Fibroblast of lung (primary cell): ENCODE data around the gene NINJ2. TPM values are rescaled to one million over a fixed set of nuclear protein-coding genes. Genes with fewer than 3 reads are reported as not detected.

Experiments used
- DNase-seq, 2 donors: peaks; one replicate each; pipeline versions ENCODE4 v3.0.0 to v3.0.0-alpha.2; 2010; ENCODE audit warnings: low read depth in 2 of 2
- H2AFZ ChIP-seq: 2 replicates; pipeline ENCODE4 v1.5.1; 2012; ENCODE audit warnings: low read length, control low read depth, inconsistent platforms
- H3K27ac ChIP-seq: 2 replicates; pipeline ENCODE4 v1.5.1; 2011; ENCODE audit warnings: low read length, control low read depth; ENCODE audit not compliant: insufficient read depth
- H3K27me3 ChIP-seq: 2 replicates; pipeline ENCODE4 v1.5.1; 2011; ENCODE audit warnings: mild to moderate bottlenecking, low read length; ENCODE audit not compliant: control insufficient read depth, insufficient read depth
- H3K36me3 ChIP-seq: 2 replicates; pipeline ENCODE4 v1.5.1; 2011; ENCODE audit warnings: low read length; ENCODE audit not compliant: control insufficient read depth, insufficient read depth
- H3K4me1 ChIP-seq: 2 replicates; pipeline ENCODE4 v1.5.1; 2011; ENCODE audit warnings: low read length; ENCODE audit not compliant: control insufficient read depth, insufficient read depth; ENCODE audit errors: extremely low read depth
- H3K4me2 ChIP-seq: 2 replicates; pipeline ENCODE4 v1.5.1; 2011; ENCODE audit warnings: low read length, control low read depth; ENCODE audit not compliant: insufficient read depth; ENCODE audit errors: extremely low read depth
- H3K4me3 ChIP-seq, 4 experiments: fragments of 200-600 bp in 1 of 4; sonication (generic) in 1 of 4; replicated peaks in 1 of 4; 2 replicates each; pipeline ENCODE4 v1.5.1; 2011 to 2016; ENCODE audit warnings: low read length in 4 of 4, low read depth in 3 of 4, mild to moderate bottlenecking in 3 of 4, control low read depth in 2 of 4, inconsistent platforms in 1 of 4, mixed read lengths in 1 of 4; ENCODE audit not compliant: insufficient read depth in 1 of 4; ENCODE audit errors: control extremely low read depth in 1 of 4
- H3K79me2 ChIP-seq: 2 replicates; pipeline ENCODE4 v1.5.1; 2012; ENCODE audit warnings: mild to moderate bottlenecking, low read length, inconsistent platforms; ENCODE audit not compliant: control insufficient read depth, insufficient read depth
- H3K9ac ChIP-seq: 2 replicates; pipeline ENCODE4 v1.5.1; 2011; ENCODE audit warnings: mild to moderate bottlenecking, low read length, control low read depth; ENCODE audit not compliant: insufficient read depth
- H3K9me3 ChIP-seq: 2 replicates; pipeline ENCODE4 v1.5.1; 2012; ENCODE audit warnings: low read depth, low read length; ENCODE audit not compliant: control insufficient read depth, insufficient read depth
- H4K20me1 ChIP-seq: 2 replicates; pipeline ENCODE4 v1.5.1; 2011; ENCODE audit warnings: low read length; ENCODE audit not compliant: control insufficient read depth, insufficient read depth; ENCODE audit errors: extremely low read depth
- EZH2 ChIP-seq: IDR thresholded peaks from 2 replicates; pipeline ENCODE4 v1.5.1; 2012; ENCODE audit warnings: low read length, control low read depth, mild to moderate bottlenecking; ENCODE audit errors: missing control alignments
- polyA plus RNA-seq, 2 donors: library from polyadenylated mRNA; depleted of rRNA in 1 of 2; stranded (reverse) in 1 of 2; unstranded in 1 of 2; fragments of >200 nt; gene quantifications; 2 replicates each; pipeline ENCODE4 v1.2.1, GENCODE V29; 2011 to 2012; ENCODE audit warnings: missing spikeins in 1 of 2
- total RNA-seq: library from RNA; depleted of rRNA; stranded (reverse); fragments of >200 nt; gene quantifications from 2 replicates; pipeline ENCODE4 v1.2.1, GENCODE V29; 2014
- TF ChIP-seq, protein P1 (sequence below), 2 donors: IDR thresholded peaks in 1 of 2; conservative IDR thresholded peaks in 1 of 2; 1 replicate in 1 of 2; 2 replicates in 1 of 2; pipeline ENCODE4 v1.5.1; 2011 to 2012; ENCODE audit warnings: low read length in 2 of 2, control low read depth in 1 of 2, inconsistent platforms in 1 of 2, low read depth in 1 of 2, mild to moderate bottlenecking in 1 of 2

NINJ2 gene
- total and polyA plus RNA-seq, 2 donors (not counting 1 experiment from before 2014, with no cell fraction given): 0.35 to 0.66 TPM

DNA sequence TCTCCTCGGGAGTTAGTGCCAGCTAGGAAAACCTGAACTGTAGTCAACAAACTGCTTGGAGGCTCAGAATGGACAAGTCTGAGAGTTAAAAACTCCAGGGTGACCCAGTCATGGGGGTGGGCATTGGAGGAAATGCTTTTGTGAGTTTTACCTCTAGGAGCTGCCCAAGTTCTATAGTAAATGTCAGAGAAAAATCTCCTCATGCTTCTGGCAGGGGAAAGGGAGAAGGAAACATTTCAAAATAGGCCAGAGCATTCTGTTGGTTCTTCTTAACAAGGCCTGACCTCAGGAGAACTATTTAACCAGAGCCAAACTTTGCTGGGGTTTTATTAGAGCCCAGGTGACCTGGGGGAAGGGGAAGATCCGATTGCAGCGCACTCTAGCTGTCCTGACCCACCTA is 12.3 kb downstream of the NINJ2 start:
- TF ChIP-seq, protein P1, sequence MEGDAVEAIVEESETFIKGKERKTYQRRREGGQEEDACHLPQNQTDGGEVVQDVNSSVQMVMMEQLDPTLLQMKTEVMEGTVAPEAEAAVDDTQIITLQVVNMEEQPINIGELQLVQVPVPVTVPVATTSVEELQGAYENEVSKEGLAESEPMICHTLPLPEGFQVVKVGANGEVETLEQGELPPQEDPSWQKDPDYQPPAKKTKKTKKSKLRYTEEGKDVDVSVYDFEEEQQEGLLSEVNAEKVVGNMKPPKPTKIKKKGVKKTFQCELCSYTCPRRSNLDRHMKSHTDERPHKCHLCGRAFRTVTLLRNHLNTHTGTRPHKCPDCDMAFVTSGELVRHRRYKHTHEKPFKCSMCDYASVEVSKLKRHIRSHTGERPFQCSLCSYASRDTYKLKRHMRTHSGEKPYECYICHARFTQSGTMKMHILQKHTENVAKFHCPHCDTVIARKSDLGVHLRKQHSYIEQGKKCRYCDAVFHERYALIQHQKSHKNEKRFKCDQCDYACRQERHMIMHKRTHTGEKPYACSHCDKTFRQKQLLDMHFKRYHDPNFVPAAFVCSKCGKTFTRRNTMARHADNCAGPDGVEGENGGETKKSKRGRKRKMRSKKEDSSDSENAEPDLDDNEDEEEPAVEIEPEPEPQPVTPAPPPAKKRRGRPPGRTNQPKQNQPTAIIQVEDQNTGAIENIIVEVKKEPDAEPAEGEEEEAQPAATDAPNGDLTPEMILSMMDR (conservative IDR thresholded peaks at IDR 0.05 in 1 of 2, IDR thresholded peaks at IDR 0.05 in 1 of 2; ENCODE audit: low read depth in 1 of 2, low read length in 2 of 2): no peak
- TF ChIP-seq EZH2: no peak
- Histone ChIP-seq H3K4me2 (no peak overlapping the region), H3K27ac (no peak overlapping the region), H3K36me3 (no peaks in the 10 kb centered on the region), H3K9ac (no peak overlapping the region), H3K79me2 (no peaks in the 10 kb centered on the region), H3K4me3 (no peak overlapping the region), H3K4me1 (peaks cover 10% of the 10 kb centered on the region), H3K9me3 (no peaks in the 10 kb centered on the region), H3K27me3 (no peaks in the 10 kb centered on the region), H2AFZ (no peak overlapping the region), H4K20me1 (no peaks in the 10 kb centered on the region)
- DNase-seq: no peak

DNA sequence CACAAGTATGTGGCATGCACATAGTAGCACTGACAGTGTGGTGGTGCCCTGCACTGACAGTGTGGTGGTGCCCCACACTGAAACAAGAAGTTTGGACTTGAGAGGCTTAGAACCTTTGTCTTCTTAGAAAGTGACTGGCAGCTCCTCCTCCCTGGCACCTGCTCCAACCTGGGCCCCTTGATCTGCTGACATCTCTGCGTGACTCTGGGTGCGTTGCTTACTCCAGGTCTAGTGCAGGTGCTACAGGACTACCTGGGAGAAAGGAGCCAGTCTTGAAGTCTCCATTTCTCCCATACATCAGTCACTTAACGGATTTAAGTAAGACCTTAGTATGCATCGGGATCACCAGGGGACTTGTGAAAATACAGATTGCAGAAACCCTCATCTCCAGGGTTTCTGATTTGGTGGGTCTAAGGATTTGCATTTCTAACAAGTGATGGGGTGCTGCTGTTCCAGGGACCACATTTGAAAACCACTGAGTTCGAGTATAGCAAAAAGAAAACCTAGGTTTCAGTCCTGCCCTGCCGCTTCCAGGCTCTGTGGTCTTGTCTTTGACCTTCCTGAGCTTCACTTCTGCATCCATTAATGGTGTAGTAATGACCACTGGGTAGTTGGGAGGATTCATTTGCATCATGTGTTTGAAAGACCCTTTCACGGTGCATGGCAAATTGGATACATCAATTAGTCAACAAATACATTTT is 15.7 kb downstream of the NINJ2 start:
- Histone ChIP-seq H3K9me3 (no peaks in the 10 kb centered on the region), H3K36me3 (no peaks in the 10 kb centered on the region), H3K4me2 (no peak overlapping the region), H2AFZ (no peak overlapping the region), H3K27ac (no peak overlapping the region), H3K4me1 (peaks cover 22% of the 10 kb centered on the region), H3K9ac (no peak overlapping the region), H3K79me2 (no peaks in the 10 kb centered on the region), H4K20me1 (no peaks in the 10 kb centered on the region), H3K4me3 (no peak overlapping the region), H3K27me3 (no peaks in the 10 kb centered on the region)
- no peak for DNase-seq
- TF ChIP-seq EZH2: no peak
- TF ChIP-seq, protein P1 (conservative IDR thresholded peaks at IDR 0.05 in 1 of 2, IDR thresholded peaks at IDR 0.05 in 1 of 2; ENCODE audit: low read depth in 1 of 2, low read length in 2 of 2): no peak

DNA sequence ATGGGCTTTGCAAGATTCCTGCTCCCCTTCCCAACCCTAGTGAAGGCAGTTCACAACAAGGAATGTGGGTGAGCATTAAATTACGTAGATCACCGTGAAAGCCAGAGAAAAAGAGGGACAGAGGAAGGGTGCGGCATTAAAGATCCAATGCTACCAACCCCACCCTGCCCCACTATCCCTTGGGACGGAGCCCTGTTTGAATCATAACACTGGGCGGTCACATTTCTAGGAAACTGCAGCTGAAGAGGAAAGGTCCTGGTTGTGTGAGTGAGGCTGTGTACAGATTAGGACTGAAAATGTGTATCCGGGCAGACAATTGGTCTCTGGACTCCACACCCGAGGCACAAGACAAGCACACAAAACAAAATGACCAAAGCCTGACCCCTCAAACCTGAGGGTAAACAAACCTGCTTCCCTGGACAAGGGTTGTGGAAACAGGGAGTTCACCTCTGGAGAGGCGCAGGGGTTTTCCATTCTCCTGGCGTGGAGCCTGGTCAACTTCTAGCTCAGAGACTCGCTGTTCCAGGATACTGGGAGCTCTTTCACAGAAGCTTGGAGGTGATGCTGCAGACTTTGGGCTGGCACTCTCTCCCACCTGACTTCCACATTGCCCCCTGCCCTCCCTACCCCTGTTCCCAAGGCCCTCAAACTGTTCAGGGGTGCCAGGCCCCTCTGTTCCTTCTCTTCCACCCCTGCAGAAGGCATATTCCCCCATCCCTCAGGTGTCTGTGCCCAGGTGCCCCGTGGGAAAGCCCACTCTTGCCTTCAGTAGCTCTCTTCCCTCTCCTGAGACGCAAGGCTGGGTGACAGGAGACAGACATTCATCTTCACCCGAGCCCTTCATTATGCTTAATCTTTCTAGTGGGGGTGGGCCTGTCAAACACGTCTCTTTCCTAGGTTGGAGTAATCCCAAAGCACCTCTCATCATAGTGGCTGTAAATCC is 16.5 kb downstream of the NINJ2 start:
- H3K4me1 ChIP-seq: peaks cover 22% of the 10 kb centered on the region
- H3K9me3 ChIP-seq: no peaks in the 10 kb centered on the region
- H3K27ac ChIP-seq: no peak overlapping the region
- H3K27me3 ChIP-seq: no peaks in the 10 kb centered on the region
- H2AFZ ChIP-seq: peak overlapping the region; percentile 45
- H3K4me2 ChIP-seq: peak overlapping the region; percentile 17
- DNase-seq: no peak
- no peaks in the 10 kb centered on the region for H3K79me2 ChIP-seq
- H4K20me1 ChIP-seq: no peaks in the 10 kb centered on the region
- no peak for TF ChIP-seq EZH2
- TF ChIP-seq, protein P1 (conservative IDR thresholded peaks at IDR 0.05 in 1 of 2, IDR thresholded peaks at IDR 0.05 in 1 of 2; ENCODE audit: low read depth in 1 of 2, low read length in 2 of 2): no peak
- H3K4me3 ChIP-seq: no peak overlapping the region
- no peak overlapping the region for H3K9ac ChIP-seq
- no peaks in the 10 kb centered on the region for H3K36me3 ChIP-seq
